Measurements from ENCODE around the gene ZNF280B.

- no peak for TF ChIP-seq CTCF (IDR thresholded peaks at IDR 0.05)
- no peak for TF ChIP-seq POLR2A (IDR thresholded peaks at IDR 0.05)
These were observed 24.5 kb downstream of the ZNF280B start for GRCh38 chr22:22484023-22484422.
